NCI-H2196 (cell line): ENCODE measurements around the gene OR4D9.
"Not testable (repeated sequence)": the region's sequence is repeated elsewhere in the genome, so short reads cannot be mapped to it uniquely, and the experiment has no call there.

Source experiments
- DNase-seq: peaks from one replicate; lab custom pipeline; 2025; ENCODE audit not compliant: unreplicated experiment; lab: John Stamatoyannopoulos, UW

The OR4D9 gene

DNA sequence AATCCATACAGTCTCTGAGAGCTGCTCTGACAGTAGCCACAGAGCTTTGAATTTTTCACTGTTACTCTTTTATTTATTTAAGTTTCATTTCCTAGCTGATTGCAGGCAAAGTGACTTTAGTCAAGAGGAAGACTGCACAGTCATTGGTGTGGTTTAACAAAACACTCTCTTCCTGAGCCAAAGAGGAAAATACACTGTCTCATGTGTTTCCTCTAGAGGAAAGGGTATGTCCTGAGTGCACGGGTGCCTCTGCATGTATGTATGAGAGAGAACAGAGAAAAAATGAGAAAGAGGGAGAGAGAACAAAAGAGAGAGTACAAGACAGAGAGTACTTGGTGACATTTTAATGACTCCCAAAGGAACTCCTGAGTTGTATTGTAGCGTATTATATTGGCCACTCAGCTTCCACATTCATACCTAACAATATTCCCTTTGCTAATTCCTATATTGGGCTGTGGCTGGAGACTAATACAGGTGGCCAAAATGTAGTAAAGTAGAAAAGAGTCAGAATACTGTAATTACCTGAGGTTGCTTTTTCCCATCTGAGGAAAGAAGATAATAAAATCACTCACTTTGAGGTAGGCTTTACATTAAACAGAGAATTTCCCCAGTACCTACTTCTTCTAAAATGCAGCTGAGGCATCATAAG, at the start of gene OR4D9:
Gene OR4D9, plus strand, starts transcription at position 599 of the 649 bp plus-strand sequence. CDS start 3,374 bp downstream, outside the sequence.
- no peak for DNase-seq

DNA sequence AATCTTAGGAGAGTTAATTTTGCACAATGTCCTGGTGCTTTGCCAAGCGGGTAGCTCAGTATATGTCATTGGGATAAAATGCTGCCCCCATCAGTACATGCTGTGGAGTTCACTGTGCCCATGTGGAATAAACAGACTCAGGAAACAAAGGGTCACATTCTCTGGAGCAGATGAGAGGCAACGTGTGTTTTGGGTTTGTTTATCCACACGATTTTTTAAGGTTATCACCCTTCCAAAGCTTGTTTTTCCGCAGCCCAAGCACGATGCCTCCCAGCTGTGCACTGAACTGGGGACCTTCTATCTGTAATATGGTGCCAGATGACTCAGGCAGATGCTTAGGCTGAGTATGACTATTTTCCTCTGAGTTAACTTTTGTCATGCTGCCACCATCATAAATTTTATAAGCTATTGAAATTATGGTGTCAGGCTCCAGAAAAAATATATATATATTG, 48.1 kb upstream of the OR4D9 start:
- no peak for DNase-seq

DNA sequence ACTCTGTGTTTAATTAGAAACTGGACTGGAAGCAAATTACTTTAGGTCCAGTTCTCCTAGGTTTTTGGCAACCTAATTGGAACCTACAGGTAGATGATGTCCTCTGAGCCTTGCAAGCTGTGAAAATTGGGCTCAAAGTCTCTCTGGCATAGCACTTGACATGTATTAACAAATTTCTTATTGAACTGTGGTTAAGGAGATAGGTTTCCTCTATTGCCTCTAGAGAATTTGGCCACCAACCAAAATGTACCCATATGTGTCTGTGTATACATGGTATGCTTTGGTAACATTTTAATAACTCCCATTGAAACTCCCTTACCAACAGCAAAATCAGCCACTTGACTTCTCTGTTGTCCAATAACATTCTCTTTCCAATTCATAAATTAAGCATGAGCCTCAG, 38.3 kb upstream of the OR4D9 start, which contains the start of gene OR4D10:
Gene OR4D10, plus strand, starts transcription at position 301 of the 400 bp plus-strand sequence. CDS start 4,115 bp downstream, outside the sequence.
- no peak for DNase-seq

DNA sequence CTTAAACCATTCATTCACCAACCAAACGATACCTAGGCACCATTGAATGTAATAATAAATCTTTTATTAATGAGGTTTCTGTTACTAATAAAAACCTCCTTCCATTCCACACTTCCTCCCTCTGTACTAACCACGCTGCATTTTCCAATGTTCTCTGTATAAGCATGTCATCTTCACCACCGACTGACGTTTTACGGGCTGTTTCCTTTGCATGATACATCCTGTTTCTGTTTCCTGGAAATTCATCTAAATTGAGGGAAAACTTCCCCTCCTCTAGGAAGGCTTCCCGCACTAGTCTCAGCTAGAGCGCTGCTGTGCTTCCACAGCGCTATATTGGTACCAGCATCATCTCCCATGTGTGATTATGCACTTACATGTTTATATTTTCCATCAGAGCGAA, 36.2 kb upstream of the OR4D9 start:
- no peak for DNase-seq

DNA sequence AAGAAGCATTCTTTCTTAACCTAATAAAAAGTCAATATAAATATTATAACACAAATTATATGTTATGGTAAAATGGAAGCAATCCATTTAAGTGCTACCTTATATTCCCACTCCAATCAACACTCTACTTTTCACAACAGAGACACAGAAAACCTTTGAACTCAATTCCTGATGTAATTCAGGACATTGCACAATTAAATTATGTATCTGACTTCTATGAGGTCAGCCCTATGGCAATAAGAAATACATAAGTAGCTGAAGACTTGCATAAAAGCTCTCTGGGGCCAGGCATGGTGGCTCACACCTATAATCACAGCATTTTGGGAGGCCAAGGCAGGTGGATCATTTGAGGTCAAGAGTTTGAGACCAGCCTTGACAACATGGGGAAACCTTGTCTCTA, 31.4 kb upstream of the OR4D9 start:
- no peak for DNase-seq

DNA sequence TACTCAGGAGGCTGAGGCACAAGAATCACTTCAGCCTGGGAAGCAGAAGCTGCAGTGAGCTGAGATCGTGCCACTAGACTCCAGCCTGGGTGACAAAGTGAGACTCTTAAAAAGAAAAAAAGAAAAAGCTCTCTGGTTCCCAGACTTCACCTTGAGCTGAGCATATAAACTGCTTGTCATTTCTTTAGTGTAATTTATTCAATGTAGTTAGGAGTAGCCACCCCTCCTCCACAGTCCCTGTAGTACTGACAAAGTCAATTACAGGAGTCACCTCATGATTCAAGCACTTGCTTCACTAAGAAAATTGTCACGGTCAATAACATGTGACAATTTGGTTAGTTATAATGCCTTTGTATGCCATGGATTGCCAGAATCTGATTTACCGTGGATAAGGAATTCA, 31.0 kb upstream of the OR4D9 start:
- no peak for DNase-seq

DNA sequence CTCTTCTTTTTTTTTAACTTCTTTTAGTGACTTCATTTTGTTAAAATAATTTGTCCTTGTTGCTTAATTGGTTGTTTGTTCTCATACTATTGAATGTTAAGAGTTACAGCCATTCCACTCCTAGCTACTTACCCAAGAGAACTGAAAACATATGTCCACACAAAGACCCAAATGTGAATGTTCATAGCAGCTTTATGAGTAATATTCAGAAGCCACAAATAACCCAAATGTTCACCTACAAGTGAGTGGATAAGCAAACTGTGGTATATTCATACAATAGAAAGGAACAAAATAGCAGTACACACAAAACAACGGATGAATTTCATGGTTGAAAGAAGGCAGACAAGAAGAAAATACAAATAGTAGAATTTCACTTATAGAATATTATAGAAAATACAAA, 9.4 kb upstream of the OR4D9 start:
- DNase-seq = no peak

DNA sequence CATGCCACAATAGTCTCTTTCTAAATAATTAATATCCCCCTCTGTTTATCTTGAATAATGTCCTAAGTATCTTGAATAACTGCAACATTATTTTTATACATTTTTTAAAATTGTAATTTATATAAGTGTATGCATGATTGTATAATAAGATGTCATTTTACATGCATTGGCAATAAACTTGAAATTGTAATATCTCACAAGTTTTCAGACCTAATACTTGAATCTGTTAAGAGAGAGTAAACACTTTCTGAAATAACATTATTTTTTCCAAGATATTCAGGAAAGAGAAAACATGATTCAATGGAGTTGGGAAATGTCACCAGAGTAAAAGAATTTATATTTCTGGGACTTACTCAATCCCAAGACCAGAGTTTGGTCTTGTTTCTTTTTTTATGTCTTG, 8.1 kb upstream of the OR4D9 start, which contains the start of gene OR4D11:
Gene OR4D11, plus strand, starts transcription at position 301 of the 400 bp plus-strand sequence. Its CDS starts 0 bp downstream, at position 301.
- no peak for DNase-seq

GRCh38 chr11:59511675-59512074, 336 bp downstream of the OR4D9 start:
- DNase-seq = no peak

DNA sequence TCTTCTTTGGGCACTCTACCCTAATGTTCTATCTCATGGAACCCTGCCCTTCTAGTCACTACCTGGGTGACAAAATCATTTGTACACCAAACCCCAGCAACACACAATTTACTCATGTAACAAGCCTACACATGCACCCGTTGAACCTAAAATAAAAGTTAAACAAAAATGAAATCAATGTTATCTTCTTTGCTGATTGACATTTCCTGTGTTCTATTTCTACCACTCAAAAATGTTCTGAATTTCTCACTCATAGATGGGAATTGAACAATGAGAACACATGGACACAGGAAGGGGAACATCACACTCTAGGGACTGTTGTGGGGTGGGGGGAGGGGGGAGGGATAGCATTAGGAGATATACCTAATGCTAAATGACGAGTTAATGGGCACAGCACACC, 8.8 kb downstream of the OR4D9 start:
- DNase-seq = not testable (repeated sequence)

- DNase-seq = no peak
These were observed 9.4 kb downstream of the OR4D9 start for GRCh38 chr11:59520741-59521140.

DNA sequence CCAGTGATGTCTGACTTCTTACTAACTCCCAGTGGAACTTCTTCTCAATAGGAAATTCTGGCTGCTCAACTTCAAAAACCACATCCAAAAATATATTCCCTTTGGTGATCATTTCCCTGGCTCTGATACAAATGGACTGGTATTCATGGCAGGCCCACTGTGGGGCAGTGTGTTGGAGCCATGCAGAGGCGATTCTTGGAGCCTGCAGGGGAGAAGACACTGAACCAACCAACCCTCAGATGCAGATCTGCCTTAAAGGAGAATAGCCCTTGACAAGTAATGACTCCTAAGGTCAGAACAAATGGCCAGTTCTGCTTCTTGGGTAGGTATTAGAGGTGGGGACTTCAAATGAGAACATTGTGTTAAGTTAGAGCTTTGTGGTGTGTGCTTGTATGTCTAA, 12.2 kb downstream of the OR4D9 start:
- no peak for DNase-seq

- no peak for DNase-seq
These were observed 17.4 kb downstream of the OR4D9 start for GRCh38 chr11:59528711-59529110.

- no peak for DNase-seq
These were observed 21.3 kb downstream of the OR4D9 start for GRCh38 chr11:59532620-59533019.

DNA sequence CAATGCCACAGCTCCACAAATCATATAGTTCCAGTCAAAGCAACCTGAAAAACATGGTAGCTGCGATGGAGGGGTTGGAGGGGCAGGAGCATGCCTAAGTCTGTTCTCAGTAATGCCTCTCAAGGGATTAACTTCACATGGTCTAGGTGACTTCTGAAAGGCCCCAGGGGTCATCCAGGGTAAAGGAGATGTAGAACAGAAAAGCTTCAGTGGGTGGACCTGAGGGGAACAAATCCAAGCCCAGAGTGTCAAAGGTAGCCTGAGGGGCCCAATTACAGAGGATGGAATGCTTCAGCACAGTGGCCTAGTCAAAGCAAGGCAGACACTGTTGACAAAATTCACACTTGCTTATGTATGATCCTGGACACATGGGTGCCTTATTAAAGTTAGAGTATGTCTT, 23.3 kb downstream of the OR4D9 start:
- DNase-seq = no peak

GRCh38 chr11:59542142-59542810, 30.9 kb downstream of the OR4D9 start:
- no peak for DNase-seq

DNA sequence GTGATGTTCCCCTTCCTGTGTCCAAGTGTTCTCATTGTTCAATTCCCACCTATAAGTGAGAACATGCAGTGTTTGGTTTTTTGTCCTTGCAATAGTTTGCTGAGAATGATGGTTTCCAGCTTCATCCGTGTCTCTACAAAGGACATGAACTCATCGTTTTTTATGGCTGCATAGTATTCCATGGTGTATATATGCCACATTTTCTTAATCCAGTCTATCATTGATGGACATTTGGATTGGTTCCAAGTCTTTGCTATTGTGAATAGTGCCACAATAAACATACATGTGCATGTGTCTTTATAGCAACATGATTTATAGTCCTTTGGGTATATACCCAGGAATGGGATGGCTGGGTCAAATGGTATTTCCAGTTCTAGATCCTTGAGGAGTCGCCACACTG, 32.4 kb downstream of the OR4D9 start:
- DNase-seq = not testable (repeated sequence)

GRCh38 chr11:59544869-59545178, 33.5 kb downstream of the OR4D9 start:
- DNase-seq = no peak

DNA sequence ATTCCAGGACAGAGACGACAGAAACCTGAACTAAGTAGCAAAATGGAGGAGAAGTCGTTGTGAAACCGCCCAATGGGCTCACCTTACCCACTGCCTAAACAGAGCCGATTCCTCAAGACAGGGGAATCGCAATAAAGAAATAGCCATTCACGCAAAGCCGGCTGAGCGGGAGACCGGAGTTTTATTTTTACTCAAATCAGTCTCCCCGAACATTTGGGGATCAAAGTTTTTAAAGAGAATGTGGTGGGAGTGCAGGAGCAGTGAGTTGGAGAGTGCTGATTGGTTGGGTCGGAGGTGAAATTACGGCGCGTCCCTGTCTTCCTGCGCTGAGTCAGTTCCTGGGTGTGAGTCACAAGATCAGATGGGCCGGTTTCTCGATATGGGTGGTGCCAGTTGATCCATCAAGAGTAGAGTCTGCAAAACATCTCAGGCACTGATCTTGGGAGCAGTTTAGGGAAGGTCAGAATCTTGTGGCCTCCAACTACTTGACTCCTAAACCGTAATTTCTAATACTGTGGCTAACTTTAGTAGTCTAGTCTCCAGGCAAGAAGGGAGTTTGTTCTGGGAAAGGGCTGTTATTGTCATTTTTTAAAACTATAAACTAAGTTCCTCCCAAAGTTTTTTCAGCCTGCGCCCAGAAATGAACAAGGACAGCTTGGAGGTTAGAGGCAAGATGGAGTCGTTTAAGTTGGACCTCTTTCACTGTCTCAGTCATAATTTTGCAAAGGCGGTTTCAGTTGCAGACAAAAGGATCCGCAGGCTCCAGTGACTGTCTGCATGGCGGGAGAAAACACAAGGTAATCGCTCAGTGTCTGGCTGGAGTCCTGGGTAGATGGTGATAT, 34.1 kb downstream of the OR4D9 start:
- DNase-seq = no peak

DNA sequence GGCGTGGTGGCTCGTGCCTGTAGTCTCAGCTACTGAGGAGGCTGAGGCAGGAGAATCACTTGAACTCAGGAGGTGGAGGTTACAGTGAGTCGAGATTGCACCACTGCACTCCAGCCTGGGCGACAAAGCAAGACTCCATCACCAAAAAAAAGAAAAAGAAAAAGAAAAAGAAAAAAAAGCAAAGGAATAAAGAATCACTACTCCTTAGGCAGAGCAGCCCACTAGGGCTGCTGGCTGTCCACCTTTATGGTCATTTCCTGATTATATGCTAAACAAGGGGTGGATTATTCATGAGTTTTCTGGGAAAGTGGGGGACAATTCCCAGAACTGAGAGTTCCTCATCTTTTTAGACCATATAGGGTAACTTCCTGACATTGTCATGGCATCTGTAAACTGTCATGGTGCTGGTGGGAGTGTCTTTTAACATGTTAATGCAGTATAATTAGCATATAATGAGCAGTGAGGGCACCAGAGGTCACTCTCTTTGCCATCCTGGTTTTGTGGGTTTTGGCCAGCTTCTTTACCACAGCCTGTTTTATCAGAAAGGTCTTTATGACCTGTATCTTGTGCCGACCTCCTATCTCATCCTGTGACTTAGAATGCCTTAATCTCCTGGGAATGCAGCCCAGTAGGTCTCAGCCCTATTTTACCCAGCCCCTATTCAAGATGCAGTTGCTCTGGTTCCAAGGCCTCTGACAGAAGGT, 36.4 kb downstream of the OR4D9 start:
- not testable (repeated sequence) for DNase-seq

DNA sequence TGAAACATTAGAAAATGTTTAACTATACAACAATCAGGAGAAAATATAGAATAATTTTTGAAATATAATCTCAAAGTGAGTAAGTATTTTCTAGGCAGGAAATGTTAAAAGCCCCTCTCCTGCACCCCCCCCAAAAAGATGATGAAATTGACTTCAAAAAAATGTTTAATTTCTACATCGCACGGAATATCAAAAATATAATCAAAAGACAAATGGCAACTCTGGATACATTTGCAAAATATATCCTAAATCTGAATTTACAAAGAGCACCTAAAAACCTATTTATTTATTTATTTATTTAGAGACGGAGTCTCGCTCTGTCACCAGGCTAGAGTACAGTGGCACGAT, 36.9 kb downstream of the OR4D9 start:
- DNase-seq = no peak
